Measurements from ENCODE around the gene SMURF1.
"Not testable (repeated sequence)": the region's sequence is repeated elsewhere in the genome, so short reads cannot be mapped to it uniquely, and the experiment has no call there.

Gene SMURF1

GRCh38 chr7:99047526-99048077 lies 96.3 kb downstream of the SMURF1 start:
- DNase-seq (ENCODE audit: low read depth): no peak

GRCh38 chr7:99046722-99047121 lies 97.2 kb downstream of the SMURF1 start:
- DNase-seq (ENCODE audit: low read depth): no peak

GRCh38 chr7:99046262-99046661 lies 97.6 kb downstream of the SMURF1 start:
- not testable (repeated sequence) for DNase-seq (ENCODE audit: low read depth)

- DNase-seq (ENCODE audit: low read depth): not testable (repeated sequence)
These were observed 99.0 kb downstream of the SMURF1 start for GRCh38 chr7:99044858-99045257.

- no peak for DNase-seq (ENCODE audit: low read depth)
These were observed 101.0 kb downstream of the SMURF1 start for GRCh38 chr7:99042957-99043356.

GRCh38 chr7:99041526-99041925 lies 102.4 kb downstream of the SMURF1 start:
- no peak for DNase-seq (ENCODE audit: low read depth)

- DNase-seq (ENCODE audit: low read depth): peak; percentile 21
These were observed 103.6 kb downstream of the SMURF1 start for GRCh38 chr7:99040104-99040958.

GRCh38 chr7:99039384-99039891 lies 104.5 kb downstream of the SMURF1 start:
- no peak for DNase-seq (ENCODE audit: low read depth)

GRCh38 chr7:99038086-99038855 lies 105.6 kb downstream of the SMURF1 start:
- DNase-seq (ENCODE audit: low read depth): no peak

- no peak for DNase-seq (ENCODE audit: low read depth)
These were observed 106.5 kb downstream of the SMURF1 start for GRCh38 chr7:99037327-99037940.

GRCh38 chr7:99036546-99037111 lies 107.3 kb downstream of the SMURF1 start:
- no peak for DNase-seq (ENCODE audit: low read depth)

- no peak for DNase-seq (ENCODE audit: low read depth)
These were observed 108.0 kb downstream of the SMURF1 start for GRCh38 chr7:99035723-99036545.

- no peak for DNase-seq (ENCODE audit: low read depth)
These were observed 108.8 kb downstream of the SMURF1 start for GRCh38 chr7:99034932-99035722.

GRCh38 chr7:99033765-99034164 lies 110.1 kb downstream of the SMURF1 start:
- no peak for DNase-seq (ENCODE audit: low read depth)

GRCh38 chr7:99032928-99033327 lies 111.0 kb downstream of the SMURF1 start:
- DNase-seq (ENCODE audit: low read depth): no peak

GRCh38 chr7:99031496-99031895 lies 112.4 kb downstream of the SMURF1 start:
- no peak for DNase-seq (ENCODE audit: low read depth)

GRCh38 chr7:99030951-99031350 lies 113.0 kb downstream of the SMURF1 start:
- DNase-seq (ENCODE audit: low read depth): no peak

- no peak for DNase-seq (ENCODE audit: low read depth)
These were observed 113.5 kb downstream of the SMURF1 start for GRCh38 chr7:99030457-99030856.

- DNase-seq (ENCODE audit: low read depth): no peak
These were observed 114.2 kb downstream of the SMURF1 start for GRCh38 chr7:99029466-99030435.
